CD4-positive, CD25-positive, alpha-beta regulatory T cell (primary cell): ENCODE results near the gene DAW1. TPM values are rescaled to one million over a fixed set of nuclear protein-coding genes. Genes with fewer than 3 reads are reported as not detected.
"Not testable (repeated sequence)": the region's sequence is repeated elsewhere in the genome, so short reads cannot be mapped to it uniquely, and the experiment has no call there.

Experiments
- ATAC-seq, 2 donors: fragments of 150-1000 bp; cut with Tn5 transposase; one replicate each; pipeline ENCODE4 v1.10.0; 2021; ENCODE audit warnings: low read depth in 2 of 2, moderate number of reproducible peaks in 2 of 2, moderate library complexity in 1 of 2
- DNase-seq, 3 donors: peaks; one replicate each; pipeline versions ENCODE4 v3.0.0 to v3.0.0-alpha.2; 2012 to 2022; ENCODE audit warnings: mixed read lengths in 1 of 3
- H3K27ac ChIP-seq: one replicate; pipeline ENCODE4 v1.7.0; 2013; ENCODE audit warnings: mild to moderate bottlenecking, low read length; ENCODE audit not compliant: insufficient read depth, poor library complexity, severe bottlenecking
- H3K27me3 ChIP-seq: one replicate; pipeline ENCODE4 v1.7.0; 2013; ENCODE audit warnings: low read length; ENCODE audit not compliant: control insufficient read depth, insufficient read depth
- H3K36me3 ChIP-seq: one replicate; pipeline ENCODE4 v1.7.0; 2013; ENCODE audit warnings: mild to moderate bottlenecking, low read length, moderate library complexity; ENCODE audit not compliant: control insufficient read depth, insufficient read depth
- H3K4me1 ChIP-seq: 2 replicates; pipeline ENCODE4 v1.7.0; 2013; ENCODE audit warnings: mild to moderate bottlenecking, low read length; ENCODE audit not compliant: insufficient read depth, control insufficient read depth, poor library complexity, severe bottlenecking
- H3K4me3 ChIP-seq: one replicate; pipeline ENCODE4 v1.7.0; 2013; ENCODE audit warnings: low read depth, mild to moderate bottlenecking, low read length, moderate library complexity
- H3K9me3 ChIP-seq, 2 experiments: 1 replicate in 1 of 2; 2 replicates in 1 of 2; pipeline ENCODE4 v1.7.0; 2013; ENCODE audit warnings: low read length in 2 of 2, mild to moderate bottlenecking in 1 of 2, moderate library complexity in 1 of 2; ENCODE audit not compliant: control insufficient read depth in 2 of 2
- H3K27ac Mint-ChIP-seq, 3 donors: one replicate each; pipeline ENCODE4 v1.8.0; 2020 to 2022; ENCODE audit warnings: mild to moderate bottlenecking in 3 of 3, mixed read lengths in 3 of 3, moderate library complexity in 2 of 3
- H3K27me3 Mint-ChIP-seq: one replicate; pipeline ENCODE4 v1.8.0; 2022; ENCODE audit warnings: mild to moderate bottlenecking, mixed read lengths
- H3K36me3 Mint-ChIP-seq: one replicate; pipeline ENCODE4 v1.8.0; 2020; ENCODE audit warnings: mixed read lengths
- H3K4me1 Mint-ChIP-seq, 4 donors: one replicate each; pipeline ENCODE4 v1.8.0; 2020 to 2022; ENCODE audit warnings: mixed read lengths in 4 of 4, mild to moderate bottlenecking in 1 of 4
- H3K4me3 Mint-ChIP-seq, 4 donors: one replicate each; pipeline ENCODE4 v1.8.0; 2020 to 2022; ENCODE audit warnings: mild to moderate bottlenecking in 4 of 4, mixed read lengths in 4 of 4, moderate library complexity in 3 of 4
- H3K9me3 Mint-ChIP-seq, 7 donors: one replicate each; pipeline ENCODE4 v1.8.0; 2020 to 2022; ENCODE audit warnings: mixed read lengths in 7 of 7, mild to moderate bottlenecking in 3 of 7, moderate library complexity in 2 of 7
- polyA plus RNA-seq, 4 donors: library from polyadenylated mRNA; unstranded; fragments of 300-500 nt; fragmentation: Illumina TruSeq; gene quantifications; one replicate each; pipeline ENCODE4 v1.2.3, GENCODE V29; 2021
- total RNA-seq: library from RNA; stranded (reverse); gene quantifications from one replicate; pipeline ENCODE4 v1.2.3, GENCODE V29; 2022

Gene DAW1
- total and polyA plus RNA-seq, 5 donors from 2014 or later = not detected

- no peak overlapping the region for H3K27ac ChIP-seq
- H3K27me3 ChIP-seq = no peaks in the 10 kb centered on the region
- no peak overlapping the region for H3K4me3 ChIP-seq
- ATAC-seq (no peak), DNase-seq (no peak)
- no peaks in the 10 kb centered on the region for H3K9me3 ChIP-seq
- Mint-ChIP-seq H3K27me3 (peaks cover 5% of the 10 kb centered on the region), H3K27ac (no peak overlapping the region), H3K4me1 (no peaks in the 10 kb centered on the region), H3K4me3 (no peak overlapping the region), H3K36me3 (no peaks in the 10 kb centered on the region), H3K9me3 (peaks cover 0 to 7% (median 4%) of the 10 kb centered on the region in 7 donors)
- H3K4me1 ChIP-seq = no peaks in the 10 kb centered on the region
- H3K36me3 ChIP-seq = no peaks in the 10 kb centered on the region
Measured at GRCh38 chr2:227932001-227932400, 60.6 kb downstream of the DAW1 start.

GRCh38 chr2:227932403-227932802 lies 61.0 kb downstream of the DAW1 start:
- Histone ChIP-seq H3K27ac (no peak overlapping the region), H3K36me3 (no peaks in the 10 kb centered on the region), H3K4me1 (no peaks in the 10 kb centered on the region), H3K27me3 (no peaks in the 10 kb centered on the region), H3K9me3 (no peaks in the 10 kb centered on the region), H3K4me3 (no peak overlapping the region)
- H3K27ac Mint-ChIP-seq = no peak overlapping the region
- H3K4me3 Mint-ChIP-seq = no peak overlapping the region
- ATAC-seq (no peak), DNase-seq (no peak)
- H3K9me3 Mint-ChIP-seq = peaks cover 0 to 4% (median 1%) of the 10 kb centered on the region in 7 donors
- H3K27me3 Mint-ChIP-seq = peaks cover 7% of the 10 kb centered on the region
- H3K4me1 Mint-ChIP-seq = no peaks in the 10 kb centered on the region
- no peaks in the 10 kb centered on the region for H3K36me3 Mint-ChIP-seq

DNA sequence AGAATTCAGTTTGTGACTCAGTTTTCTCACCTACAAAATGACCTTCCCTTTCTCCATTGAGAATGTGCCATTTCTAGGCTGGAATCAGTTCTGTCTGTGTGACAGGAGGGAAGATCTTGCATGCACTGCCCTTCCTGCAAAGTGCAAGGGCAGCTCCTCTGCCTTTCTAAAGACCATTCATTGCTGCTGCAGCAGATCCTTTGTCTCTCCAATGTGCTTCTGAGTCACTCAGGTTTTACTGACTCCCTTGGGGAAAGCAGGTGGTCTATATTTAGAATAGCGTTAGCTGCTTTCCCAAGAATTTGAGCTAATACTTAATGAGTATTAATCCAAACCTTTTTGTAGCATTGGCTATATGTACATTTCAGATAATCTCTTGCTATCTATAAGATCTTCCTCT lies 62.5 kb downstream of the DAW1 start:
- no peaks in the 10 kb centered on the region for H3K36me3 ChIP-seq
- no peak overlapping the region for H3K4me3 Mint-ChIP-seq
- DNase-seq (no peak), ATAC-seq (no peak)
- H3K27ac ChIP-seq = no peak overlapping the region
- H3K9me3 Mint-ChIP-seq = peaks cover 0 to 4% (median 1%) of the 10 kb centered on the region in 7 donors
- no peaks in the 10 kb centered on the region for H3K4me1 ChIP-seq
- H3K27me3 ChIP-seq = no peaks in the 10 kb centered on the region
- no peak overlapping the region for H3K27ac Mint-ChIP-seq
- H3K9me3 ChIP-seq = no peaks in the 10 kb centered on the region
- H3K36me3 Mint-ChIP-seq = no peaks in the 10 kb centered on the region
- no peaks in the 10 kb centered on the region for H3K4me1 Mint-ChIP-seq
- peaks cover 12% of the 10 kb centered on the region for H3K27me3 Mint-ChIP-seq
- H3K4me3 ChIP-seq = no peak overlapping the region

DNA sequence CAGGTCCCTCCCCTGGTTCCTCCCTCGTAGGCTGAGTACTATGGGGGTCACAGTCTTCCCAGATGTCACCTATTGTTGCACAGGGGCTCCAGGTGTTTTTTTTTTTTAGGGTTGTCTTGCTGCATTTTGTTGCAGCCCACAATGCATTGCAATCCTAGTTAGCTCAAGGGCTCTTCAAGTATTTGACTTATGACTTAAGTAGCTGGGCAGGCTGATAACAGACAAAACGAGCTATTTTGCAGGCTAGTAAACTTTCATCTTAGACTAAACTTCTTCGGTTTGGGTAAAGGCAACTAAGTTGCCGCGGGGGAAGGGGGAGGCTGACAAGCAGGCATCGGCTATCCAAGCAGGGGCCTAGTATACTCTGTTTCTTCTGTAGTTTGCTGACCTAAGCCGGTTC lies 64.8 kb downstream of the DAW1 start:
- H3K27ac ChIP-seq, ATAC-seq, H3K27ac Mint-ChIP-seq, H3K36me3 Mint-ChIP-seq, H3K4me3 ChIP-seq, DNase-seq, H3K9me3 ChIP-seq, H3K4me3 Mint-ChIP-seq, H3K4me1 Mint-ChIP-seq, H3K4me1 ChIP-seq, H3K36me3 ChIP-seq, H3K9me3 Mint-ChIP-seq, H3K27me3 ChIP-seq: not testable (repeated sequence)
- peaks cover 12% of the 10 kb centered on the region for H3K27me3 Mint-ChIP-seq

DNA sequence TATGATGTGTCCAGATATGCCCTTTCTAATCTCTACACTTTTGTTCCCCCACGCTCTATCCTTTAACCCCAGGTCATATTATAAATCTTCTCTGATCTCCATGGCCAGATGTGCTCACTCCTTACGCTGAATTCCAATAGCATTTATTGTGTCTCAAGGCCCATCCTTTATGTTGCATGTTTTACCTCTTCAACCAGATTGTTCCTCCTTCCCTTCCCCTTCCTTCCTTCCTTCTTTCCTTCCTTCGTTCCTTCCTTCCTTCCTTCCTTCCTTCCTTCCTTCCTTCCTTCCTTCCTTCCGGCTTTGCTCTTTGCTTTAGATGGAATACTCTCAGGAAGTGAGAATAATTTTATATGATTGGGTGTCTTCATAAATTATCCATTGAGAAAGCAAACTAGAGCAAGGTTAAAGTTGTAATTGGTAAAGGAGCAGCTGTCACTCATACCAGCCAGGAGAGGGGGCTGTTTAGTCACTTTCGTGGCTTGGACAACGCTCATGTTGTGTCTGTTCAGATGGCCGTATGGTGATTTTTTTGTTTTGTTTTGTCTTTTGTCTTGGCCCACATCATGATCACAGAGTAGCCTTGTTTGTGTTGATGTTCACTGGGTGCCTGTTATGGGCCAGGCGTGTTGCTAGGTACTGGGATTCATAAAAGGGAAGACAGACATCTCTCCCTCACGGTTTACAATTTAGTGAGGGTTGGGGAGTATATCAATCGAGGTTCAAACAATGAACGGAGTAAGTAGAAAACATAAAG lies 68.0 kb downstream of the DAW1 start:
- Mint-ChIP-seq H3K4me3 (no peak overlapping the region), H3K27ac (peak overlapping the region in 1 of 3 donors; percentile 44), H3K9me3 (peaks cover 0 to 4% (median 4%) of the 10 kb centered on the region in 7 donors), H3K36me3 (no peaks in the 10 kb centered on the region), H3K27me3 (peaks cover 12% of the 10 kb centered on the region), H3K4me1 (no peaks in the 10 kb centered on the region)
- Histone ChIP-seq H3K27ac (no peak overlapping the region), H3K4me1 (no peaks in the 10 kb centered on the region), H3K4me3 (no peak overlapping the region), H3K36me3 (no peaks in the 10 kb centered on the region), H3K27me3 (no peaks in the 10 kb centered on the region), H3K9me3 (no peaks in the 10 kb centered on the region)
- DNase-seq (peak in 1 of 3 donors; percentile 6), ATAC-seq (no peak)

GRCh38 chr2:227942021-227942420 lies 70.6 kb downstream of the DAW1 start:
- no peak for DNase-seq
- no peak overlapping the region for H3K27ac ChIP-seq
- no peaks in the 10 kb centered on the region for H3K4me1 Mint-ChIP-seq
- H3K27me3 Mint-ChIP-seq = peaks cover 7% of the 10 kb centered on the region
- H3K27me3 ChIP-seq = no peaks in the 10 kb centered on the region
- no peak overlapping the region for H3K4me3 Mint-ChIP-seq
- H3K9me3 Mint-ChIP-seq = peaks cover 0 to 4% (median 0%) of the 10 kb centered on the region in 7 donors
- no peak overlapping the region for H3K4me3 ChIP-seq
- ATAC-seq = no peak
- H3K9me3 ChIP-seq = peaks cover 0 to 2% of the 10 kb centered on the region in 2 experiments
- no peaks in the 10 kb centered on the region for H3K4me1 ChIP-seq
- H3K27ac Mint-ChIP-seq = no peak overlapping the region
- H3K36me3 ChIP-seq = no peaks in the 10 kb centered on the region
- H3K36me3 Mint-ChIP-seq = no peaks in the 10 kb centered on the region

GRCh38 chr2:227942965-227943364 lies 71.5 kb downstream of the DAW1 start:
- H3K9me3 Mint-ChIP-seq = peaks cover 0 to 4% (median 0%) of the 10 kb centered on the region in 7 donors
- Histone ChIP-seq H3K9me3 (peaks cover 0 to 2% of the 10 kb centered on the region in 2 experiments), H3K27me3 (no peaks in the 10 kb centered on the region), H3K27ac (no peak overlapping the region), H3K36me3 (no peaks in the 10 kb centered on the region), H3K4me3 (no peak overlapping the region), H3K4me1 (no peaks in the 10 kb centered on the region)
- no peaks in the 10 kb centered on the region for H3K4me1 Mint-ChIP-seq
- no peak overlapping the region for H3K4me3 Mint-ChIP-seq
- H3K27ac Mint-ChIP-seq = no peak overlapping the region
- H3K27me3 Mint-ChIP-seq = no peaks in the 10 kb centered on the region
- no peak for DNase-seq
- ATAC-seq = no peak
- H3K36me3 Mint-ChIP-seq = no peaks in the 10 kb centered on the region

DNA sequence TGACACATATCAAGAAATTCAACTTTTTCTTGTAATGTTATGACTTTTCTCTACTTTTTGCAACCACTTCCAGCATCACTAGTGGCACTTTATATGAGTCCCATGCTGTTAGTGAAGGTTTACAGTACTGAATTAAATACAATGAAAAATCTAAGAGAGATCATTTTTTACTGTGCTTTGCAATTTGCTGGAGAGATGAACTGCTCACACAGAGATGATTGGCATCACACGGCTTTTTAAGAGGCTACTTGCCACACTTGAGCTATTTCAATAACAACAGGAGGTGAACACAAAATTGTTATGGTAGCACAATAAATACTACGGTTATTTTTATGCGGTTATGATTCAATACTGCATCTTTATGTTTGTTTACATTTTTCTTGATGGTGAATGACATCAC lies 88.9 kb downstream of the DAW1 start:
- Mint-ChIP-seq H3K9me3 (peaks cover 0 to 10% (median 0%) of the 10 kb centered on the region in 7 donors), H3K36me3 (no peaks in the 10 kb centered on the region), H3K4me3 (no peak overlapping the region), H3K4me1 (no peaks in the 10 kb centered on the region), H3K27me3 (no peaks in the 10 kb centered on the region), H3K27ac (no peak overlapping the region)
- Histone ChIP-seq H3K9me3 (no peaks in the 10 kb centered on the region), H3K36me3 (no peaks in the 10 kb centered on the region), H3K27me3 (no peaks in the 10 kb centered on the region), H3K4me1 (no peaks in the 10 kb centered on the region), H3K4me3 (no peak overlapping the region), H3K27ac (no peak overlapping the region)
- DNase-seq (no peak), ATAC-seq (no peak)
